Left hindlimb (tissue), 1 donor: ENCODE data around the gene ZIC2.
A peak's percentile ranks its signal among the peaks of the same experiment; 100 is the strongest.

Experiments used
- DNase-seq: peaks from one replicate; pipeline ENCODE4 v3.0.0-alpha.2; 2018

The ZIC2 gene

DNA sequence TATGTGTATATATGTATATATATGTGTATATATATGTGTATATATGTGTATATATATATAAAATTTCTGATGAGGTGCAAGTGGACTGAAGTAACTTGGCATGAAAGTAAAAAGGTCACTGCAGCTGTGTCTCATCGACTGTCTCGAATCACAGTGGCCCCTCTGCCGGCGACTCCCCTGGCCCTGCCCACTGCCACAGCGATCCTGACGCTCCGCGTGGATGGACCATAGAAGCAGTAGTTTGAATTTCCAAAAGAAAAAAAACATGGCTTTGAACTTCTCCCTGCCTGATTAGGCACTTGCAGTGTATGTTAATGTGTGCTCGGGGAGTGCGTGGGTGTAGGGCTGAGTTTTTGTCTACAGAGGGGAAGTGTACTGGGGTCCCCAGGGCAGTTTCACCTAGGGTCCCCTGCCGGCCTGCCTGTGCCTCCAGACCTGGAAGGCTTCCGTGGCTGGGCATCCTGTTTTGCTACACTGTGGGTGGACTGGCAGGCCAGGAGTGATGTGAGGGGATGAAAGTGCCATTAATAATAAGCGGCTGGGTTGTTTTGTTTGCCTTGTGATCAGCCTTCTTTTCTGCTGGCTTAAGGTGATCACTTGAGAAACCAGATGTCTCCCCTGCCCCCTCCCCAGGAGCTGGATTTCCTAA is 20.8 kb upstream of the ZIC2 start:
- no peak for DNase-seq

DNA sequence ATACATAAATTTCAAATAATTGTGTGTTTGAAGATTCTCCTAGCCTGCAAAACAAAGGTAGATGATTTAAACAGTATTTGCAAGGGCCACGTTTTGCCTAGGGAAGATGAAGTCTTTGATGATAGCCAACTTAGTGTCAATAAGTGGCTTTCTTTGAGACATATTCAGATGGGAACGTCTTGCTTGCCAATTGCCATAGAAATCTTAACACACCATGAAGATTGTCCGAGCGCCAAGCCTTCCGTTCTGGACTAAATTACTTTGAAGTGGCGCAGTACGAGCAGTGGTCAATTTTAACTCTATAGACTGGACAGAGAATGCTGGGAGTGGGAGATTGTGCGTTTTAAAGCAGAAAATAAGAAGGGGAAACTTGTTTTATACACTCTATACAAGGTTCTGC is 19.9 kb upstream of the ZIC2 start:
- no peak for DNase-seq

DNA sequence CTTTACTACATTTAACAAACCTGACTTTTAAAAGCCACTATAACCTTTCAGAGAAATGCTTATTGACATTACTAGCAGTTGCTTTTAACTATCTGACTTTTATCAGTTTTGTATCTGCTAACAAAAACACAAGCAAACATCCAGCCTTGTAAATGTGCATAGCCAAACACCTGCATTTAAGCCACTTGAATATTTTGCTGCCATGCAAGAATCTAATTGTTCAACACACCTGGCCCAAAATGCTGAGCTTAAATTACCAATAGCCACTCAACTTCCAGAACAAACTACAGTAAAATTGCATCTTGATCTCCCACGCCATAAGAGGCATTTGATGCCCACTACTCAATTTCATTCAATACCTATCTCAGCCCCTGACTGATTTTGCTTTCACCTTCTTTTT is 19.3 kb upstream of the ZIC2 start:
- no peak for DNase-seq

DNA sequence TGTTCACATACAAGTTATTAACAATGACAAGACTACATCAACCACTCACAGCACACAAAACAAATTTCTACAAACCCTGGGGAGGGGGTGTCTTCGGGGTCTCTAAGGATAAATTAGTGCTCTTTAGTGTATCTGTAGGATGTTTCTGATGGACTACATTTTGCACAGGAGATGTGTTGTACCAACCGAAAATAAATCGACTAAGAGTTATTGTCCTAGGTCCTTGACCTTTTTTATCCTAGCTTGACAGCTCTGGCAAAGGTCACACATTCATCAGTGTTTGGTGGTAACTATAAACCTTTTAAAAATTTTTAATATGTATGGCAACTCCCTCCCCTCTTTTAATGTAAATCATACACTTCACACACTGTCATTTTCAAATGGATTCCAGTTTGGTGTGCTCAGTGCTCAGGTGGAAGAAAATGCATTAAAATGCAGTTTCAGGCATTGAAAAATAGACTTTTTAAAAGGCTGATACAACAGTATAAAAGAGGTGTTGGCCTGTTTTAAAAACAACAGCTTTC is 17.7 kb upstream of the ZIC2 start:
- DNase-seq: no peak

DNA sequence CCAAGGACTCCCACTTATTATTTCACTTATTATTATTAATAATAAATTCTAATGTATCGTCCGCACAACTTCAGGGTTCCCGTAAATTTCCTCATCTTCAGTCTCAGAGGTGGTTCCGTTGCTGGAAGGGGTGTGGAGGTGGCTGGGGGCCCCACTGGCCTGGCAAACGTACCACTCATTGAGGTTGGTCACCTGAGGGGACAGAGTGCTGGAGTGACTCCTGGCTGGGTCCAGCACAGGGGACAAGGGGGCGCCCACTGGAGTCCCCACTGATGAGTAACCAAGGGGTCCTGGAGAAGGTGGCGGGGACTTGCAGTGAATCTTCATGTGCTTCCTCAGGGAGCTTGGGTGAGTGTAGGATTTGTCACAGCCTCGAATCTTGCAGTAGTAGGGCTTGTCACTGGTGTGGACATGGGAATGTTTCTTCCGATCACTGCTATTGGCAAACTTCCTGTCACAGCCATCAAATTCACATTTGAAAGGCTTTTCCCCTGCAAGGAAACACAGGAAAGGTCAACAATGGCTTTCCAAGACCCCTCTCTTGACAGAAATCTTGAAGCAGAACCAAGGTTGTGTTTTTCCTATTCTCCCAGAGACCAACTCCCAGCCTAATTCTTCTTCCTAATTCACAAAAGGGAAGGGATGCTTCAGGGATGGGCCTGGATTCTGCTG is 16.1 kb upstream of the ZIC2 start:
- no peak for DNase-seq

DNA sequence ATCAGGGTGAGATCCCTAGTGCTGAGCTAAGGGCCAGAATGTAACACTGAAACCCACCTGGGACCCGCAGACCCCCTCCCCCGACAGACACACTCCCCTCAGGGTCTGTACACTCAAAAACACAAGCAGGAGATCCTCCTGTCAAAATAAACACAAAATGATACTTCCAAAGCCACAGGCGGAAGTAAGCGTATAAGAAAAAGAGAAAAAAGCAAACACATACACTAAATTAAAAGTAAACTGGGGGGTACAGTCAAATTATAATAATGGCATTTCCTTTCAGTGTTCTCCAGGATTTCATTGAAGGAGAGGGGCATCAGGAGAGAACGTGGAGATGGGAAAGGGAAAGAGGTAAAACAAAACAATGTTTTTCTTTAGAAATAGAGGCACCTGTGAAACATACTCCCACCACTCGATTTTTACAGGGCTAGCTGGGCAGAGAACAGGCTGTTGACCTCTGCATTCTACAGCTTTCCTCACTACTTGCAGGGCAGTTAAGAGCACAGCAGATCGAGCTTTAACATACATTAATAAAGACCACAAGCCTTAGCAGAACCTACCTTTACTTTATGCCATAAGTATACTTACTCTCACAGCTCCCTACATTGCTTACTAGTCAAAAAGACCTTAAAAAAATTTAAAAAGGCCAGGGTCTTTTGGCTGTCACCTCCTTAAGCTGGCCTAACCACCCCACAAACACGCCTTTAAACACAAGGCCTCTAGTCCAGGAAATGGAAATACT is 15.3 kb upstream of the ZIC2 start:
- no peak for DNase-seq

DNA sequence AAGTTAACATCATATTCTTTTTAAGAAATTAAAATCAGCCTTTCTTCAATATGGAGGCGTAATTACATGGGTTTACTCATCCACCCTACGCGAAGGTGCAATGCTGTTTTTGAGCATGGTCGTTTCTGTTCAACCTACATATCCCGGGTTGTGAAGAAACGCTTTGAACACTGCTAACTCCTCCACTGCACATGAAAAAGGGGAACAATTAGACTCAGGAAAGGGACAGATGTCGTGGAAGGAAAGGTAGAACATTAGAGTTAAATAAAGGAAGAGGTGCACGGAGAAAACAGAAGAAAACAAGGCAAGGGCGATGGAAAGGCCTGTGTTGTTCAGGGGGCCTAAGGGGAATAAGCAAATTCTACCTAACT is 14.1 kb upstream of the ZIC2 start:
- DNase-seq: no peak

DNA sequence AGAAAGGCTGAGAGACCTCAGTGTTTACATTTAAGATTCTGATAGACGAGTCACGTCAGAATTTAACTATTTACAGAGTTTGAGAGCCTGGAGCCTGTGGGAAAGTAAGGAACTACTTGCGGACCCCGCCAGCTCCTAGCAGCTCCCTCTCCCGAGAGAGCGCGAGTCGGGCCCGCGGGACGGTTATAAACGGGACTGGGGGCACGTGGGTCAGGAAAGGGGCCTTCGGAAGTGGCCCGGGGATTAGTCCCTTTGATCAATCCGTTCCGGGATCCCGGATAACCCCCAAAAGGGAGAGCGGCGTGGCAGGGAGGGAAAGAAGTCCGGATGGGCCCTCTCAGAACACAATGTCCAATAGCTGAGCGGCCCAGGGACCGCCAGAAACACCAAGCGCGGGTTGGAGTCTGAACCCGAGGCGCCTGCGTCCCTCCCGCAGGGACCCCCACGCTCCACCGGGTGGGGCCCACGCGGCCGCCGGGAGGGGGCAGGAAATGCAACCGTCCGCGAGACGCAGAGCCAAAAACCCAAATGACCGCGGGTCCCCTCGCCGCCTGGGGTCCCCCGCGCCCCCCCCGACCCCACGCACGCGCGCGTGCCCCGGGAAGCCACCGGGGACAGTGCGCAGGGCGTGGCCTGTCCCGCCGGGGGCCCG is 13.6 kb upstream of the ZIC2 start:
- DNase-seq: peak; percentile 32

DNA sequence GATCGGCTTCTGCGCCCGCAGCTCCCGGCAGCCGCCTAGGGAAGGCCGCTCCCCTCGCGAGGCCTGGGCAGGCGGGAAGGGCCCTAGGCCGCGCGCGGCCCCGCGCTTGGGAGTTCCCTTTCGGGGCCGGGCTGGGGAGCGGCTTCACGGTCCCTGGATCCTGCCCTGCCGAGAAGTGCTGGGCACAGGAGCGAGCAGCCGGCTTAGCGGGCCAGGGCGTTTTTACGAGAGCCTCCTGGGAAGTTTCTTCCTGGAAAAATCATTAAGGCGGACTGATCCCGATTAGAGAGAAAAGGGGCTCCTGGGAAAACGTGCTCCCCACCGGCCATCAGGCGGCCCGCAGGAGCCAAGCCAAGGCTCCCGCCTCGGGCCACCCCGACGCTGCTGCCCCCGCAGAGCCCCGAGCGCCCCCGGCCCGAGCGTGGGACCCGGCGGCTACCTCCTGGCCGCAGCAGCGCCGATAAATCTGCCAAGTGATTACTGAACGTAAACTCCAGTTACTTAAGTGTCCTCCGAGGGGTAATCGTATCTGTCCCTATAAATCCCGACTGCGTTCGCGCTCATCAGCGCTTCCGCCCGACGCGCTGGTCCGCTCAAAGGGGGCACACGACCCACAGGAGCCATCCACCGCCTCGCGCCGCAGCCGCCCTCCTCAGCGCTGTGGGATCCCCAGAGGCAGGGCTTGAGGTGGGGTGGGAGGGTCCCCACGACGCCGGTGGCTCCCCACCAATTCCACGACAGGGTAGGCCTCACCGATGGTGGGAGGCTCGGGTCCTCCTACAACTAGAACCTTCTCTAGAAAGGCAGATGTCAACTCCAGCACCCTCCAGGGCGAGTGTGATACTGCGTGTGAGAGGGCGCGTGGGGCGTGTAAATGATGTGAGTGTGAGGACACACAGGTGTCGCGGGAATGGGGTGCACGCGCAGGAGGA is 12.8 kb upstream of the ZIC2 start:
- peak; percentile 47 for DNase-seq

DNA sequence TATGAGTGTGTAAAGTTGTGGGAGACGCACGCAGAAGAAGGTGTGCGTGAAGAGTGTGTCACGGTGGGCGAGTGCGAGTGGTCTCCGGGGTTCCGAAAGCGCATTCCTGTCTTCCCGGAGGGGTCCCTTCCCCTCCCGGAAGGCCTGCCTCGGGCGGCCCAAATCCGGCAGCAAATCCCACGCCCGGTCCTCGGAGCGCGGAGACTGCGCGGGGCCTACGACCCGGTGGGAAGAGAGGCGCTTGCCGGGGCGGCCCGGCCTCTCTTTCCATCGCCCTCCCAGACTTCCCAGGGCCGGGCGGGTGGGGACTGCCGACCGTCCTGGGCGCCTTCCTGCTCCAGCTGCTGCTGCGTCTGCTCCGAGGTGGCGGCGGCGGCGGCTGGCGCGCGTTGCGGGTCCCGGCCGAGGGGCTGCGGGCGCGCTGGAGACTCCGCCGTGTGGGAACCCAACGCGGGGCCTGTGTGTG is 12.1 kb upstream of the ZIC2 start:
- DNase-seq: peak; percentile 37

DNA sequence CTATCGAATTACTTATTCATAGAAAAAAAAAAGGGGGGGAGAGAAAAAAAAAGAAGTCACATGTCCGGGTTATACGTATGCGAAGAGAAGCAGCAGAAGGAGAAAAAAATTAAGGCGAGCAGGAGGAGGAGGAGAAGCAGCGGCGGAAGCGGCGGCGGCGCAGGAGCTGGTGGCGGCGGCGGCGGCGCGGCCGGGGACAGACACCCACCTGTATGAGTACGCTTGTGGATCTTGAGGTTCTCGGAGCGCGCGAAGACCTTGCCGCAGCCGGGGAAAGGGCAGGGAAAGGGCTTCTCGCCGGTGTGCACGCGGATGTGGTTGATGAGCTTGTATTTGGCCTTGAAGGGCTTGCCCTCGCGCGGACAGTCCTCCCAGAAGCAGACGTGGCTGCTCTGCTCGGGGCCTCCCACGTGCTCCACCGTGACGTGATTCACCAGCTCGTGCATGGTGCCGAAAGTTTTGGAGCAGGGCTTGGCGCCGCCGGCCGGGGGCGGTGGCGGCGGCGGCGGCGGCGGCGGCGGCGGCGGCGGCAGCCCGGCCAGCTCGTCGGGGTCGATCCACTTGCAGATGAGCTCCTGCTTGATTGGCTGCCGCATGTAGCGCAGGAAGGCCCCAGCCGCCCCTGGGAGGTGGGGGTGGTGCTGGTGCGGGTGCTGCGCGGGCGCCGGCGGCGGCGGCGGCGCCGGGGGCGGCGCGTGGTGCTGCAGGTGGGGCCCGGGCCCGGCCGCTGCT is 11.5 kb upstream of the ZIC2 start:
- peak; percentile 45 for DNase-seq

DNA sequence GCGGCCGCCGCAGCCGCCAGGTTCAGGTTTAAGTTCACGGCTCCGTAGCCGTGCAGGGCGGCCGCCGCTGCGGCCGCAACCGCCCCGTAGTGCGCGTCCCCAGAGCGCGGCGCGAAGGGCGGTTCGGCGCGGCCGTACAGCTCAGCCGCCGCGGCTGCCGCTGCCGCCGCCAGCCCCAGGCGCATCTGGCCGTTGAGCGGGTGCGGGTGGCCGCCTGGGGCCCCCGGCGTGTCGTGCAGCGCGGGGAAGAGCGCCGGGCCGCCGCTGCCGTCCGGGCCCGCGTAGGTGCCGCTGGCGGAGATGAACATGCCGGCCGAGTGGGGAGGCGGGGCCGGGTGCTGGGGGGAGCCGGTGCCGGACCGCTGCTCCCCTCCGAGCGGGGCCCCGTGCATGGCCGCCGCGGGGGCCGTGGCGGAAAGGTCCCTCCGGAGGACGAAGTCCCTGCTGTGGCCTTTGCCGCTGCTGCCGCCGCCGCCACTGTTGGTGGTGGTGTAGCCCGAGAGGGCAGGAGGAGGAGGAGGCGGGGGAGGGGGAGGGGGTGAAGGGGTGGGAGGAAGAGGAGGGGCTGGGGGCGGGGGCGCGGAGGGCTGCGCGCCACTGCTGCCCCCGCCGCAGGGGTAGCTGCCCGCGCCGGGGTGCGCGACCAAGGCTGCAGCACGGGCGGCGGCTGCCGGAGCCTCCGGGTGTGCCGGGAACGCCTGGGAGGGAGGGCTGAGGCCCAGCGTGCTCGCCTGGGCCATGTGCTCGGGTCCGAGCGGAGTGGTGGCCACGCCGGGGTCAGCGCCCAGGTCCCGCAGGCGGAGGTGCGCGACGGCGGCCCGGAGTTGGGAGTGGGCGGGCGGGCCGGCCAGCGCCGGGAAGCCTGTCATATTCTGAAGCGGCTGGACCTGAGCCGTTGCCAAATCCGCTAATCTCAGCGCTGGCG is 10.7 kb upstream of the ZIC2 start:
- DNase-seq: peak; percentile 29

DNA sequence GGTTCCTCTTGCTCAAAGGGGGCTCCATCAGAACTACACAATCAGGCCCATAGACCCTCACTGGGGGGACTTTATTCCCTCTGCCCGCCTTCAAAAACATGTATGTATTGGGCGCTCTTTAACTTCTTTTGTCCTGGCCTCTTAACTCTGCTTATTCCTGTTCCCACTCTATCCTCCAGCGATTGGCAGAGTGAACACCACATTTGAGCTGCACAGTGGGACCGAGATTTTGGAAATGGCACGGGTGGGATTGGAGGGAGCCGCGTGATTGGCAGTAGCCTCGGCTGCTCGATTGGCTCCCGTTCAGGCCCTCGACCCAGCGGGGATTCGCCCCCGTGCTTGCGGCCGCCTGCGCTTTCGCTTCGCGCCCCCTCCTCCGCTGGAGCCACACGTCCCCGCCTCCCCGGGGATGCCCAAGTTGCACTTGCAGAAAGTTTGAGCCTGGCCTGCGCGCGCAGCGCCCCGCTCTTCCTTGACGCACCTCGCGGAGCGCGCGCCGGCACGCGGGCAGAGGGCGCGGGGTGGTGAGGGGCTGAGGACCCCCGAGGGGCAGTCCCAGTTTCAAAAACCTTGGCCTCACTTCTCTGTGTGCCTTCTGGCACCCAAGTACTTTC is 9.9 kb upstream of the ZIC2 start, which contains the start of gene ZIC5:
ZIC5 (minus strand) TSS at position 192 of the 614 bp plus-strand sequence; CDS start at position 28, 164 bp downstream.
- peak; percentile 28 for DNase-seq

DNA sequence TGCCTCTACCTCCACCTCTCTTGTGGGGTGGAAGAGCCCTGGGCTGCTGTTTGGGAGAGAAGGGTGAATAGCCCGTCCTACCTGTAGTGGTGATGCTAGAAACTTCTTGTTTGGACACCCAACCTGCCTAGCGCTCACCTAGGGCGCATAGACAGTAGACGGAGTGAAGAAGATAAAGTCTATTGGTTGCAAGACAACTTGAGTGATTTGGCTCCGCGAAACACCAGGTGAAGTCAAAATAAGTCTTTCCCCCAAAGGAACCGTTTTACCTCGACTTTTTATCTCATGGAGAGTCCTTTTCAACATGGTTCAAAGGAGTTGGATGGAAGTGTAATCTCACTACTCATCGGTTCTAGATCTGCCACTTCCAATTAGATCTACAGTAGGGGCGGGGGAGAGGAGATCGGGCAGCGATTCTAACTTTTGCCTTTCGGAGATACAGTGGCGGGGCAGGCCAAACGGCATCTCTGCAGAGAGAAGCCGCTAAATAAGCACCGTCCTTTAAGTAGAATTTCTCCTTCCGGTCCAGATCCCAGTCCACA is 9.3 kb upstream of the ZIC2 start:
- DNase-seq: peak; percentile 31

DNA sequence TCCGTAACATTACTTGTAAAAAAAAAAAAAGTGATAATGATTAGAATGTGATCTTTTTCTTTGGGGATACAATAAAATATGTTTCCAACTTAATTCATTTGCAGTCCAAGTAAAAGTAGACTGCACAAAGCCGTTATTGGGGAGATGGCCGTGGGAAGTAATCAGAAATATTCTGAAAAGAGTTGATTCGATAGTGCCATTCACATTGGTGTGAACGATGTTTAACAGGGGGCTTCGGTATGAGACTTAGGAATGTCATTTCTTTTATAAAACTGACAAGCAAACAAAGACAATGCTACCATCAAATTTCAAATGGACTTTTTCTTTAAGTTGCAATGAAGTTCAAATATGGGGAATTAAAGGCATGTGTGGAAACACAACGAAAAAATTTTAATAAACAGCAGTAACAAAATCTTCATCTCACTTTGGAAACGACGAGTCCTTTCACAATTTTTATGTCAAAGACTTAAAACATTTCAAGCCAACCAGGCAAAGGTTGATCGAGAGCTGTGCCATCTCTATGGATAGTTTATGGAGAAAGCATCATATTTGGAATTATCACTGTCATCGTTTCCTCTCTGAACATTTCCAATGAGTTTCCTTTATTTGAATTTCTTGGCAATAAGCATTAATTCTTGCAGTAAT is 8.3 kb upstream of the ZIC2 start:
- no peak for DNase-seq

DNA sequence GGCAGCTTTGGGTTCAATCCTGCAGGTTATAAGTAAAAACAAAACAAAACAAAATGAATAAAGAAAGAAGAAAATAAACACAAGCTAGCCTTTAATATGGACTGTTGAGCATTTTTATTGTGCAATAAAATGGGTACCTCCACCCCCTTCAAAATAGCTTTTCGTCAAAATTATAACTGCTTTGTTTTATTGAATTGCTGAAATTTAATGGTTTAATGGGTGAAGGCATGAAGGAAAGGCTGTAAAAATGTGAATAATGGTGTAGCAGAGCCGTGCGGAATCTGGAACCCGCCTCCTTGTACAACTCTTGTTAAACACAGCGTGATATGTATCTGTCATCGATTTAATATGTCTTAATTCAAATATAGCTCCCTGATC is 7.8 kb upstream of the ZIC2 start:
- DNase-seq: no peak

DNA sequence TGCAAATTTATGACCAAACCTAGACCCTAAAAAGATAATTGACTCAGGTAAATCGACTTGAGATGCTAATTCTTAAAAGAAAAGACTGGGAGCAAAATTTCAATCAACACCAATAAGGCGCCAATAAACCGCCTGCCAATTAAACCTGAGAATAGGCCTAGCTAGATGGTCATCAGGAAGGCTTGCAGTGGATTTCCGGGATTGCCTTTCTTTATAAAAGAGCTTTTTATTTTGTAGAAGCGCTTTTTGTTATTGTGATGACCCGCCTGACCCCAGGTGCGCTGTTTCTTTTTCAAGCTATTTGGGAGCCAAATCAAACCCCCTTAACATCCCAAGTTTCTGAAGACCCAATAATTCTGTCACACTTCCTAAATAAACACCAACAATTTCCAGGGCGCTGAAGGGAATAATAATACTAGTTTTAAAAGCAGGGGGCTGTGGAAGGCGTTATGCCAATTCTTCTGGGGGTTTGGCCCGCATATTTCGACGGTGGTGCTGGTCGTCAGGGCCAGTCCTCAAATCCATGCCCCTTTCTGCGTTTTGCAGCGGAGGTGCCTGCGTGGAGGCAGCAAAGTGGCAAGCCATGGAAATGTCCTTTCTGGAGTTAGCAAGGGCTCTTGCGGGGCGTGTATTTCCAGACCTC is 7.2 kb upstream of the ZIC2 start:
- DNase-seq: peak; percentile 32

DNA sequence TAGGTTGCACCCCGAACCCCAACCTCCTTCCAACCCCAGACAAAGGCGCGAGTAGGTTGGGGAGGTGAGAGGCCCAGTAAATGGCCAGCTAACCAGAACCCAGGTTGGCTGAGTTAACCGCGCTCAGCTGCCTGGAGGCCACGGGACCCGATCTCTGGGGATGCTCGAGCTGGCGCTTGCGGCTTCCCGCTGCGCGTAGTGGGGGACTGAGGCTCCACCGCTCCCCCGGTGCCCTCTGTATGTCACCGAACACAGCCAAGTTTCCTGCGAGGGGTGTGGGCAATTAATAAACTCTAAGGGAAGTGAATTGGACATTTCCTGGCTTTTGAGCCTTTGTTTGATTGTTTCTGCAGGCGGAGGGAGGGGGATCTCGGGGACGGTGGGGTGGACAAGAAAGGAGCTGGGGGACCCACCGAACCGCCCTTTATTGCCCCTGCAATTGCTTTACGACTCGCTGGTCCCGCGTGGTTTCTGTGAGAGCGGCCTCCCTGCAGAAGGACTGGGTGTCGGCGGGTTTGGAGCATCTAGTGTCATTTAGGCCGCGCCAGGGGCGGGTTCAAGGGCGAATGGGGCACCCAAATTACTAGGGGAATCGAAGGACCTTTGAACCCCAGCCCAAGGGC is 6.5 kb upstream of the ZIC2 start:
- DNase-seq: no peak
